Left lung (tissue), 10 donors: ENCODE data around the gene HDDC2. TPM values are rescaled to one million over a fixed set of nuclear protein-coding genes. Genes with fewer than 3 reads are reported as not detected.

Experiments used
- ATAC-seq: fragments of 200-7000 bp; cut with Tn5 transposase; one replicate; pipeline ENCODE4 v1.9.1; 2020; ENCODE audit warnings: moderate library complexity
- DNase-seq, 4 donors: peaks; one replicate each; pipeline ENCODE4 v3.0.0-alpha.2; 2013 to 2020
- H3K27ac ChIP-seq, 2 donors: fragments of 200-600 bp; sonication (generic) in 1 of 2; one replicate each; pipeline versions ENCODE4 v1.5.0 to v1.8.0; 2020 to 2021
- H3K27me3 ChIP-seq, 2 donors: fragments of 200-600 bp; sonication (generic) in 1 of 2; one replicate each; pipeline versions ENCODE4 v1.5.0 to v1.8.0; 2020 to 2021
- H3K36me3 ChIP-seq, 2 donors: fragments of 200-600 bp; sonication (generic) in 1 of 2; one replicate each; pipeline versions ENCODE4 v1.5.0 to v1.8.0; 2020 to 2021
- H3K4me1 ChIP-seq, 2 donors: fragments of 200-600 bp; one replicate each; pipeline ENCODE4 v1.8.0; 2021
- H3K4me3 ChIP-seq, 2 donors: fragments of 200-600 bp; sonication (generic) in 1 of 2; one replicate each; pipeline versions ENCODE4 v1.5.0 to v1.8.0; 2020 to 2021; ENCODE audit warnings: mild to moderate bottlenecking in 1 of 2
- H3K9me3 ChIP-seq, 2 donors: fragments of 200-600 bp; sonication (generic) in 1 of 2; one replicate each; pipeline versions ENCODE4 v1.5.0 to v1.8.0; 2020 to 2021
- intact Hi-C, 2 donors: fragments of 100-400 bp; cut with DNase I; formaldehyde crosslinking; loops; one replicate each; pipeline versions ENCODE4 v1.11.2 to v1.14.2; 2022
- polyA plus RNA-seq, 6 donors: library from polyadenylated mRNA; unstranded; fragments of 120-200 nt; gene quantifications; one replicate each; pipeline ENCODE4 v1.2.1, GENCODE V29; 2013; ENCODE audit not compliant: insufficient read length in 6 of 6
- total RNA-seq, 2 donors: library from RNA; stranded (reverse); fragmentation: NEBNext Ultra II Directional; extraction: Animal tissue kit (Norgen Biotek cat#: 25700); gene quantifications; one replicate each; pipeline ENCODE4 v1.2.1, GENCODE V29; 2021
- TF ChIP-seq, protein P1 (sequence below), 2 donors: fragments of 200-600 bp; sonication (generic) in 1 of 2; IDR thresholded peaks; one replicate each; pipeline versions ENCODE4 v1.5.0 to v1.8.0; 2021; ENCODE audit warnings: antibody characterized with exemption in 2 of 2
- donor health status: DM: no; HTN: yes; CAD: no.
- donor health status: DM: no; HTN: no; CAD: no.

HDDC2 gene
- total and polyA plus RNA-seq, 8 donors = 49.2 to 86.9 (median 79.9) TPM

DNA sequence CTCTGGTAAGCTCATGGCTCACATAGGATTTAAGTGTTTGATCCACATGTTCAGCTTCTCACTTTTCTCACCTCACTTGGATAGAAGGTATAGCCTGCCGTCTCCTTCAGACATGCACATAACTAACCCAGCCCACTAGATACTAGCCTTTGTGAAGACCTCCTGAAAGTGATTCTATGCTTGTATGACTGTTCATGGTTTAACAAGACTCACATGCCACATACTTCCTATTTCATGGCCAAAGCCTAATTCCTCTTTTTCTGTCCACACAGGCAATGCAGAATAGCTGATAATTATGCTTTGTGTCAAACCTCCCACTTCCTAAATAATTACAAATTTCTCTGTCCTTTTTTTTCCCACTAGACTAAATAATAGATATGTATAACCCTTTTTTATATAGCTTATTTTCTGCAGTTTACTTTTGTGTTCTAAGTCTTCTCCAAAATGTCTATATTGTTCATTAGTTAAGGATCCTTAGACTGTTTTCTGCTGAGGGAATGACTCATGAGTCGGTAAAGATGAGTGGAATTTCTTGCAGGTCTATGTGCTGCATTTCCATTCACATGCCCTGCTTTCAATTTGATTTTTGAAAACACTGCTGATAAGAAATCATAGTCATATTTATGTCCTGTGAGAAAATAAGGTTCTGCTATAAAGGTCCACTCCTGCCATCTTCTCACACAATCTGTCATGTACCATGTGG, 43.0 kb downstream of the HDDC2 start:
- intact Hi-C loops = no loop called here
- TF ChIP-seq, protein P1, sequence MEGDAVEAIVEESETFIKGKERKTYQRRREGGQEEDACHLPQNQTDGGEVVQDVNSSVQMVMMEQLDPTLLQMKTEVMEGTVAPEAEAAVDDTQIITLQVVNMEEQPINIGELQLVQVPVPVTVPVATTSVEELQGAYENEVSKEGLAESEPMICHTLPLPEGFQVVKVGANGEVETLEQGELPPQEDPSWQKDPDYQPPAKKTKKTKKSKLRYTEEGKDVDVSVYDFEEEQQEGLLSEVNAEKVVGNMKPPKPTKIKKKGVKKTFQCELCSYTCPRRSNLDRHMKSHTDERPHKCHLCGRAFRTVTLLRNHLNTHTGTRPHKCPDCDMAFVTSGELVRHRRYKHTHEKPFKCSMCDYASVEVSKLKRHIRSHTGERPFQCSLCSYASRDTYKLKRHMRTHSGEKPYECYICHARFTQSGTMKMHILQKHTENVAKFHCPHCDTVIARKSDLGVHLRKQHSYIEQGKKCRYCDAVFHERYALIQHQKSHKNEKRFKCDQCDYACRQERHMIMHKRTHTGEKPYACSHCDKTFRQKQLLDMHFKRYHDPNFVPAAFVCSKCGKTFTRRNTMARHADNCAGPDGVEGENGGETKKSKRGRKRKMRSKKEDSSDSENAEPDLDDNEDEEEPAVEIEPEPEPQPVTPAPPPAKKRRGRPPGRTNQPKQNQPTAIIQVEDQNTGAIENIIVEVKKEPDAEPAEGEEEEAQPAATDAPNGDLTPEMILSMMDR (IDR thresholded peaks at IDR 0.05) = no peak
- Histone ChIP-seq H3K27me3 (no peaks in the 10 kb centered on the region), H3K4me1 (no peaks in the 10 kb centered on the region), H3K27ac (no peak overlapping the region), H3K4me3 (no peak overlapping the region), H3K9me3 (no peaks in the 10 kb centered on the region), H3K36me3 (no peaks in the 10 kb centered on the region)
- DNase-seq (no peak), ATAC-seq (peak; percentile 46)

- Histone ChIP-seq H3K27me3 (no peaks in the 10 kb centered on the region), H3K27ac (no peak overlapping the region), H3K36me3 (no peaks in the 10 kb centered on the region), H3K4me3 (no peak overlapping the region), H3K9me3 (no peaks in the 10 kb centered on the region), H3K4me1 (no peaks in the 10 kb centered on the region)
- TF ChIP-seq, protein P1 (IDR thresholded peaks at IDR 0.05) = no peak
- no peak for ATAC-seq
- DNase-seq = no peak
- intact Hi-C loops = no loop called here
Measured at GRCh38 chr6:125257351-125257750, 44.4 kb downstream of the HDDC2 start.

DNA sequence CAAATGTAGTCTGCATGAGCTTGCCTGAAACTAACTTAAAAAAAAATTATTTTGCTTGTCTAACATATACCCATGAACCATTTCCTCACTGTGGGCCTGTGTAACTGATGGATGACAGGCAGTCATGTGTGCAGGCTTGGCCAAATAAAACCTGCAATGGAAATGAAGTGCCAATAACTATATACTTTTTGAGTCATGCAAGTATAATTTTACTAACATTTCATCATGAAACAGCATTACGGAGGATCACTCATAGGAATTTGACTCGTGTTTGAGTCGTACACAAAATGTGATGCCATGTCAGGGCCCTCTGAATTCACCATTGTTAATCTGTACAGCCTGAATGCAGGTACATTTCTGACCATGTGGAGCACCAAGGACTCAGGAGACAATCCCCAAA, 46.6 kb downstream of the HDDC2 start:
- no peak for DNase-seq
- H3K4me3 ChIP-seq = no peak overlapping the region
- H3K4me1 ChIP-seq = no peaks in the 10 kb centered on the region
- H3K9me3 ChIP-seq = no peaks in the 10 kb centered on the region
- intact Hi-C loops = no loop called here
- no peaks in the 10 kb centered on the region for H3K36me3 ChIP-seq
- TF ChIP-seq, protein P1 (IDR thresholded peaks at IDR 0.05) = no peak
- ATAC-seq = no peak
- H3K27ac ChIP-seq = no peak overlapping the region
- no peaks in the 10 kb centered on the region for H3K27me3 ChIP-seq

GRCh38 chr6:125254321-125254720, 47.4 kb downstream of the HDDC2 start:
- DNase-seq (no peak), ATAC-seq (no peak)
- Histone ChIP-seq H3K36me3 (no peaks in the 10 kb centered on the region), H3K4me3 (no peak overlapping the region), H3K27me3 (no peaks in the 10 kb centered on the region), H3K4me1 (no peaks in the 10 kb centered on the region), H3K27ac (no peak overlapping the region), H3K9me3 (no peaks in the 10 kb centered on the region)
- intact Hi-C loops = no loop called here
- TF ChIP-seq, protein P1 (IDR thresholded peaks at IDR 0.05) = no peak

DNA sequence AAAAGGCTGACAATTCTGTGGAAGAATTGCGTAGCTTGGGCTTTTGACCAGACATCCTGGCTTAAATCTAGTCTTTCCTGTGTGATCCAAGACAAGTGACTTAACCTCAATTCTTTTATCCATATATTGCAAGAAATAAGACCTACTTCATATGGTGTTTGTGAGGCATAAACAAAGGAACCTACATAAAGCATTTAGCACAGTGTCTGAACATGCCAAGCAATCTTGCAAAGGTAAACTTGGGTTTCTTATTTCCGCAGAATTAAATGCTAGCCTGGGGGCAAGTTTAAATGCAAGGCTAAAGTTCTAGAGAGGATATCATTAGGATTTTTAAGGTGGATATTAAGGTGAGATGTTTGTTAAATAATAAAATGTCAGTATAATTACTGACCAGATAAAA, 47.9 kb downstream of the HDDC2 start:
- no peaks in the 10 kb centered on the region for H3K9me3 ChIP-seq
- no peak for DNase-seq
- no peaks in the 10 kb centered on the region for H3K27me3 ChIP-seq
- H3K27ac ChIP-seq = no peak overlapping the region
- TF ChIP-seq, protein P1 (IDR thresholded peaks at IDR 0.05) = no peak
- no peak for ATAC-seq
- no peaks in the 10 kb centered on the region for H3K36me3 ChIP-seq
- H3K4me3 ChIP-seq = no peak overlapping the region
- H3K4me1 ChIP-seq = no peaks in the 10 kb centered on the region
- intact Hi-C loops = no loop called here
